ENCODE results near the gene RNU11. TPM values are rescaled to one million over a fixed set of nuclear protein-coding genes. Genes with fewer than 3 reads are reported as not detected.

RNU11 gene
- total RNA-seq, 1 experiment from 2014 or later, result not detected

- no peak overlapping the region for H3K4me3 Mint-ChIP-seq (ENCODE audit: unreplicated experiment)
- peaks cover 60% of the 10 kb centered on the region for H3K36me3 Mint-ChIP-seq (ENCODE audit: insufficient read depth, unreplicated experiment)
- no peaks in the 10 kb centered on the region for H3K27me3 Mint-ChIP-seq (ENCODE audit: insufficient read depth, unreplicated experiment)
- H3K4me1 Mint-ChIP-seq (ENCODE audit: insufficient read depth, unreplicated experiment), result peaks cover 10% of the 10 kb centered on the region
- BruUV-seq (replicated peaks), result no TSS peak
- DNase-seq (ENCODE audit: unreplicated experiment), result no peak
- POLR2A ChIA-PET, result interaction anchor here (0.5 to 5.6 kb wide), 6 partner anchors 10 to 189 kb away, joined by 3 to 64 read pairs (median 4); no protein-coding TSS in a partner anchor
- no peak for TF ChIP-seq CTCF (IDR thresholded peaks at IDR 0.05; ENCODE audit: unreplicated experiment)
- intact Hi-C loops (cut with micrococcal nuclease), result no loop called here
- CTCF ChIA-PET, result interaction anchor here (0.6 to 5.5 kb wide), 8 partner anchors 21 to 356 kb away, joined by 3 to 37 read pairs (median 4); no protein-coding TSS in a partner anchor
- H3K9me3 Mint-ChIP-seq (ENCODE audit: unreplicated experiment), result no peaks in the 10 kb centered on the region
- H3K27ac Mint-ChIP-seq (ENCODE audit: low read depth, unreplicated experiment), result no peak overlapping the region
These were observed 44.0 kb upstream of the RNU11 start for GRCh38 chr1:28604411-28604810.

GRCh38 chr1:28604962-28605361 is 43.4 kb upstream of the RNU11 start:
- peaks cover 10% of the 10 kb centered on the region for H3K4me1 Mint-ChIP-seq (ENCODE audit: insufficient read depth, unreplicated experiment)
- no peaks in the 10 kb centered on the region for H3K27me3 Mint-ChIP-seq (ENCODE audit: insufficient read depth, unreplicated experiment)
- no peak for TF ChIP-seq CTCF (IDR thresholded peaks at IDR 0.05; ENCODE audit: unreplicated experiment)
- no peak overlapping the region for H3K4me3 Mint-ChIP-seq (ENCODE audit: unreplicated experiment)
- no peaks in the 10 kb centered on the region for H3K9me3 Mint-ChIP-seq (ENCODE audit: unreplicated experiment)
- POLR2A ChIA-PET, result interaction anchor here (0.5 to 5.6 kb wide), 5 partner anchors 25 to 190 kb away, joined by 3 to 64 read pairs (median 5); no protein-coding TSS in a partner anchor
- CTCF ChIA-PET, result interaction anchor here (0.6 to 5.5 kb wide), 8 partner anchors 9 to 356 kb away, joined by 3 to 37 read pairs (median 4); no protein-coding TSS in a partner anchor
- H3K36me3 Mint-ChIP-seq (ENCODE audit: insufficient read depth, unreplicated experiment), result peaks cover 66% of the 10 kb centered on the region
- no peak overlapping the region for H3K27ac Mint-ChIP-seq (ENCODE audit: low read depth, unreplicated experiment)
- DNase-seq (ENCODE audit: unreplicated experiment), result no peak
- BruUV-seq (replicated peaks), result no TSS peak
- intact Hi-C loops (cut with micrococcal nuclease), result no loop called here

- no TSS peak for BruUV-seq (replicated peaks)
- ChIA-PET POLR2A (interaction anchor here (0.8 to 5.6 kb wide), 3 partner anchors 24 to 90 kb away, joined by 4 to 50 read pairs (median 4); no protein-coding TSS in a partner anchor), CTCF (interaction anchor here (0.6 to 1.8 kb wide), 3 partner anchors 151 to 247 kb away, joined by 3 to 5 read pairs (median 4); no protein-coding TSS in a partner anchor)
- TF ChIP-seq CTCF (IDR thresholded peaks at IDR 0.05; ENCODE audit: unreplicated experiment), result no peak
- peaks cover 79% of the 10 kb centered on the region for H3K36me3 Mint-ChIP-seq (ENCODE audit: insufficient read depth, unreplicated experiment)
- H3K9me3 Mint-ChIP-seq (ENCODE audit: unreplicated experiment), result no peaks in the 10 kb centered on the region
- DNase-seq (ENCODE audit: unreplicated experiment), result no peak
- peaks cover 4% of the 10 kb centered on the region for H3K4me1 Mint-ChIP-seq (ENCODE audit: insufficient read depth, unreplicated experiment)
- intact Hi-C loops (cut with micrococcal nuclease), result no loop called here
- H3K4me3 Mint-ChIP-seq (ENCODE audit: unreplicated experiment), result no peak overlapping the region
- H3K27me3 Mint-ChIP-seq (ENCODE audit: insufficient read depth, unreplicated experiment), result no peaks in the 10 kb centered on the region
- no peak overlapping the region for H3K27ac Mint-ChIP-seq (ENCODE audit: low read depth, unreplicated experiment)
These were observed 41.6 kb upstream of the RNU11 start for GRCh38 chr1:28606771-28607170.

- POLR2A ChIA-PET, result interaction anchor here (0.6 kb wide), 1 partner anchor 30 kb away, joined by 3 read pairs; no protein-coding TSS in a partner anchor
- no peaks in the 10 kb centered on the region for H3K4me1 Mint-ChIP-seq (ENCODE audit: insufficient read depth, unreplicated experiment)
- CTCF ChIA-PET, result no interaction called here
- no peak overlapping the region for H3K27ac Mint-ChIP-seq (ENCODE audit: low read depth, unreplicated experiment)
- no peak overlapping the region for H3K4me3 Mint-ChIP-seq (ENCODE audit: unreplicated experiment)
- BruUV-seq (replicated peaks), result no TSS peak
- peaks cover 78% of the 10 kb centered on the region for H3K36me3 Mint-ChIP-seq (ENCODE audit: insufficient read depth, unreplicated experiment)
- TF ChIP-seq CTCF (IDR thresholded peaks at IDR 0.05; ENCODE audit: unreplicated experiment), result no peak
- no peak for DNase-seq (ENCODE audit: unreplicated experiment)
- H3K9me3 Mint-ChIP-seq (ENCODE audit: unreplicated experiment), result no peaks in the 10 kb centered on the region
- intact Hi-C loops (cut with micrococcal nuclease), result no loop called here
- no peaks in the 10 kb centered on the region for H3K27me3 Mint-ChIP-seq (ENCODE audit: insufficient read depth, unreplicated experiment)
These were observed 35.2 kb upstream of the RNU11 start for GRCh38 chr1:28613175-28613574.
